Measurements from ENCODE around the gene SRSF7.

The SRSF7 gene

DNA sequence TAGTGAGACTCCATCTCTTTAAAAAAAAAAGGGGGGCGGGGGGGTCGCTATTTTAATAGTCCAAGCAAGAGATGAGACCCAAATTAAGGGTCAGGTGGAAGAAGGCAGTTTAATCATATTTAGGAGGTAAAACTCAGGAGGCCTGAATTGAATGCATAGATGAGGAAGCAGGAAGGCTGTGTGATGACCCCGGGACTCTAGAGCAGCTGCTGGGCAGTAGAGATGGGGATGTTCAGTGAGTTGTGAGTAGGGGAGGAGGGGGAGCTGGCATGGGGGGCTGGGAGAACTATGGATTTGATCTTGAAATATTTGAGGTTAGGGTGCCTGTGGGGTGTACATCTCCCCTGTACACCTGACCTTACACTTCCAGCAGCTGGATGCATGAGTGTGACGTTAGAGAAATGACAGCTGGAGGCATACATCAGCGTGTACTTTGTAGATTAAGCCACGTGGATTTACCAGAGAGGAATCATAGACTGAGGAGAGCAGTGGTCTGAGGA lies 44.3 kb downstream of the SRSF7 start:
- Histone ChIP-seq H3K36me3 (ENCODE audit: control insufficient read depth in 2 of 2, insufficient read depth in 1 of 2, low read length in 2 of 2) (peaks cover 3 to 5% of the 10 kb centered on the region in 2 experiments; a peak in 2 of 3 replicates), H3K4me1 (ENCODE audit: control insufficient read depth, insufficient read depth, low read length) (0 out of 2 replicates have a peak, but pooled peaks cover 2% of the 10 kb centered on the region), H3K27ac (ENCODE audit: extremely low read depth, low read depth, low read length) (no peak overlapping the region), H3K9me3 (ENCODE audit: control insufficient read depth, insufficient read depth, low read depth, low read length) (no peaks in the 10 kb centered on the region), H3K4me3 (ENCODE audit: low read depth, low read length) (no peak overlapping the region)
- ChIA-PET CTCF (interaction anchor here (0.6 kb wide), 1 partner anchor 11 kb away, joined by 3 read pairs; no protein-coding TSS in a partner anchor), POLR2A (interaction anchor here (0.6 kb wide), 1 partner anchor 114 kb away, joined by 6 read pairs; no protein-coding TSS in a partner anchor)
- TF ChIP-seq ZNF645 (tag by site-specific recombination; IDR thresholded peaks at IDR 0.05) (no peak), PRDM6 (tag by site-specific recombination; IDR thresholded peaks at IDR 0.05) (no peak), ZNF473 (tag by site-specific recombination; IDR thresholded peaks at IDR 0.05) (no peak), AEBP2 (tag by site-specific recombination; IDR thresholded peaks at IDR 0.05; ENCODE audit: borderline replicate concordance) (no peak), ZNF366 (tag by site-specific recombination; conservative IDR thresholded peaks at IDR 0.05) (no peak), ZNF138 (tag by site-specific recombination; IDR thresholded peaks at IDR 0.05; ENCODE audit: borderline replicate concordance) (no peak), ZNF654 (tag by site-specific recombination; IDR thresholded peaks at IDR 0.05; ENCODE audit: low read depth) (no peak), ZFP3 (tag by site-specific recombination; IDR thresholded peaks at IDR 0.05; ENCODE audit: low read depth) (no peak), ZNF626 (tag by site-specific recombination; IDR thresholded peaks at IDR 0.05) (no peak), ZIC2 (tag by site-specific recombination; IDR thresholded peaks at IDR 0.05) (no peak), ZNF555 (tag by site-specific recombination; conservative IDR thresholded peaks at IDR 0.05) (no peak), ZNF658 (tag by site-specific recombination; IDR thresholded peaks at IDR 0.05) (no peak), ZBTB26 (tag by site-specific recombination; optimal IDR thresholded peaks at IDR 0.05) (no peak), ZNF571 (tag by site-specific recombination; IDR thresholded peaks at IDR 0.05) (no peak)

DNA sequence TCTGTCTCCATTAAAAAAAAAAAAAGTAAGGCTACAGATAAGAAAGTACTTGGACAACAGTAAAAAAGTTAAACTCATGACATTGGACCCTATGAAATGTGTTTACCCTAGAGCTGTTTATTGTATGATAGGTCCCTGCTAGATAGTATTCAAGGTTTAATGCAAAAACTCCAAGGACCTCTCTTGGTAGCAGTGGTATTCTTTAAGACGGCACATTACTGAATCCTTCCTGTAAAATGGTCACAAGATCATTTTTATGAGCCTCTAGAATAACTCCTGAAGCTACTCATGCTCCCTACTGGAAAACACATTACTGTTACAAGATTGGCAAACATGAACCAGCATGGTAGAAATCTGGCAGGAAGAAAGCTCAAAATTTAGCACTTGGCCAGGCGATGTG lies 46.5 kb downstream of the SRSF7 start:
- Histone ChIP-seq H3K36me3 (ENCODE audit: control insufficient read depth in 2 of 2, insufficient read depth in 1 of 2, low read length in 2 of 2) (peaks cover 0 to 3% of the 10 kb centered on the region in 2 experiments; a peak in 1 of 3 replicates), H3K9me3 (ENCODE audit: control insufficient read depth, insufficient read depth, low read depth, low read length) (no peaks in the 10 kb centered on the region), H3K27ac (ENCODE audit: extremely low read depth, low read depth, low read length) (no peak overlapping the region), H3K4me1 (ENCODE audit: control insufficient read depth, insufficient read depth, low read length) (peaks cover 8% of the 10 kb centered on the region), H3K4me3 (ENCODE audit: low read depth, low read length) (no peak overlapping the region)
- ChIA-PET POLR2A (interaction anchor here (1.5 to 1.9 kb wide), 2 partner anchors 47 kb away, joined by 4 read pairs; partner anchors contain the start of gene SRSF7), CTCF (interaction anchor here (0.7 to 1.7 kb wide), 3 partner anchors 17 to 103 kb away, joined by 3 to 5 read pairs (median 3); no protein-coding TSS in a partner anchor)
- 0 out of 2 replicates have a peak, but pooled peaks have one; percentile 10 for TF ChIP-seq ZBTB6 (tag by site-specific recombination; IDR thresholded peaks at IDR 0.05)
- TF ChIP-seq ZSCAN30 (tag by site-specific recombination; IDR thresholded peaks at IDR 0.05) = no peak
- no peak for TF ChIP-seq ZNF701 (tag by site-specific recombination; IDR thresholded peaks at IDR 0.05)
- TF ChIP-seq ZNF514 (tag by site-specific recombination; IDR thresholded peaks at IDR 0.05) = no peak
- TF ChIP-seq HIC1 (tag by site-specific recombination; IDR thresholded peaks at IDR 0.05) = no peak
- TF ChIP-seq, protein P1, sequence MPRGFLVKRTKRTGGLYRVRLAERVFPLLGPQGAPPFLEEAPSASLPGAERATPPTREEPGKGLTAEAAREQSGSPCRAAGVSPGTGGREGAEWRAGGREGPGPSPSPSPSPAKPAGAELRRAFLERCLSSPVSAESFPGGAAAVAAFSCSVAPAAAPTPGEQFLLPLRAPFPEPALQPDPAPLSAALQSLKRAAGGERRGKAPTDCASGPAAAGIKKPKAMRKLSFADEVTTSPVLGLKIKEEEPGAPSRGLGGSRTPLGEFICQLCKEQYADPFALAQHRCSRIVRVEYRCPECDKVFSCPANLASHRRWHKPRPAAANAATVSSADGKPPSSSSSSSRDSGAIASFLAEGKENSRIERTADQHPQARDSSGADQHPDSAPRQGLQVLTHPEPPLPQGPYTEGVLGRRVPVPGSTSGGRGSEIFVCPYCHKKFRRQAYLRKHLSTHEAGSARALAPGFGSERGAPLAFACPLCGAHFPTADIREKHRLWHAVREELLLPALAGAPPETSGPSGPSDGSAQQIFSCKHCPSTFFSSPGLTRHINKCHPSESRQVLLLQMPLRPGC (tag by site-specific recombination; IDR thresholded peaks at IDR 0.05) = no peak
- TF ChIP-seq ZNF76 (tag by site-specific recombination; IDR thresholded peaks at IDR 0.05; ENCODE audit: borderline replicate concordance, low read depth) = no peak
- no peak for TF ChIP-seq ZNF530 (tag by site-specific recombination; IDR thresholded peaks at IDR 0.05; ENCODE audit: low read depth)
- TF ChIP-seq ZNF221 (tag by site-specific recombination; IDR thresholded peaks at IDR 0.05; ENCODE audit: borderline replicate concordance) = no peak
- no peak for TF ChIP-seq SCRT2 (tag by site-specific recombination; IDR thresholded peaks at IDR 0.05)

Data from HEK293 (cell line).